GDM1 (cell line): ENCODE results near the gene GPRIN2.
"Not testable (repeated sequence)": the region's sequence is repeated elsewhere in the genome, so short reads cannot be mapped to it uniquely, and the experiment has no call there.

Experiments
- DNase-seq: peaks from one replicate; lab custom pipeline; 2025; lab: John Stamatoyannopoulos, UW

GPRIN2 gene

DNA sequence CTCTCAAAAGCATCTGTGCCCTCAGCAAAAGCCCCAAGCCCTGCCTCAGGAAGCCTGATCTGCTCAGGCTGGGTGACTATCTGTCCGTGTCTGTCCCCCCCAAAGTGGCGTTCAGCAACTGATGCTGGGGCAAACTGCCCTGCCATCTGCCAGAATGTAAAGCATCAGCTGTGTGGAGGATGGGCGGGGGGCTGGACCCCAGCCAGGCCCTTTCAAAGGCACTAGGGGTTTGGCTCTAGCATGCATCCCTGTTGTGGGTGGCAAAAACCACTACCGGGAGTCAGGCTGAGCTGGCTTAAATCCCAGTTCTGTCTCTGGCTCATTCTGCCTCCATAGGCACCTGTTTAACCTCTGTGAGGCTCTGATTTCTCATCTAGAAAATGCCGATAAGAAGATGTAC, 35.5 kb downstream of the GPRIN2 start:
- DNase-seq: no peak

DNA sequence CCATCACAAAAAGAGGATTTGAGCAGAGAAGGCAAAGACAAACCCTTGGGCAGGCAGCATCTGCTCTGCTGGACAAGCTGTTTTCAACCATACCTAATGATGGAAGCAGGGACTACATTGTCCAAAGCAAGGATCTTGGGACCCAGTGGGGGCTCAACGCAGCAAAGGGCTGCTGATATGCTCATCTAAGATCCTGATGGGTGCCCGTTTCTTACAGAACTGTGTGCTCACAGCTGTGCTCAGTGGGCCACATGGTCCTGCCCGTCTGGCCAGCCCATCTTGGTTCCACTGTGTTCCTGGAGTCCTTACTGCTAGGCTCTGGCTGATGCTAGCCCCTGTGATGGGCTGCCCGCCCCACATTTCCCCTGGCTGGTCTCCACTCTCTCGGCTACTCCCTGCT, 36.1 kb downstream of the GPRIN2 start:
- DNase-seq: no peak

DNA sequence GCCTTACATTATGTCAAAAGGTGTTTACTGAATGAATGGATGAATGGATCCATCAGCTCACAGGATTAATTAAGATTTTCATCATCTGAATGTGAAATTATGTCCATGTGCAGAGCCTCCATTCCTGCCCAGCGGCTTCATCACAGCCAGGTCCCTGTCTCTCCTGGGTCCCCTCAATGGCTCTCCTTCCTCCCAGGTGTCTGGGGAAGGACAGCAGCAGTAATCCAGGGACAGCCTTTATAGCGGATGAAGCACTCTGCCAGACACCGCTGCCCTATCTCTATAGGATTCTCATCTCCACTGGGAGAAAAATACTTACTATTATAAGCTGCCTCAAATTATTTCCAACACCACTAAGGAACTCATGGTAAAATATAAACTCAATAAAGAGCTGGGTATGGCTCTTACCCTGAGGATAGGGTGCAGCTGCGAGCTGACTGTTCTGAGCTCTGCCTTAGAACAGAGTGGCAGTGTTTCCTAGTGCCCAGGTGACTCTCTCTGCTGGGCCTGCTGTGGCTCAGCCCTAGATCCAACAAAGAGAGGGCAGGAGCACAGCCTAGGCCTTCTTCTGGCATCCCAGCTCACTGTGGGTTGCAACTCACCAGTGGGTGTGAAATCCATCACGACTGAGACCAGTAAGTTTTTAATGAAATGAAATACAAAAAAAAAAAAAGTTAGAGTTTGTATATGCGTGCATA, 38.3 kb downstream of the GPRIN2 start:
- no peak for DNase-seq

DNA sequence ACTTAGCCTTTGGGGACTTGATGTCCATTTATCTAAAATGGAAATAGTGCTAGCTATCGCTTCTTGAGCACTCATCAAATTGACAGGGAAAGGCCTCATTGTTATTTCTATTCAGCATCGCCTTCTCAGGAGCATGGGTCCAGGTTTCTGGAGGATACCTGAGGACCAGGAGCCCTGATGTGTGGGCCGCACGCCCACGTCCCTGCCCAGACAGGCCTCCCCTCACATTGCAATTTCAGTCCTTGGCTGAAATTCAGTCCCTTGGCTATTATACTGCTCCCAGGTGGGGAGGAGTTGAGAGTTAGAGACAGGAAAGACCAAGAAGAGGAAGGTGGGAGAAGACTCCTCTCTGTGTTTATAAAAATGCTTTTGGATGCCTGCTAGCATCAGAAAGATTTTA, 38.9 kb downstream of the GPRIN2 start:
- DNase-seq: no peak

DNA sequence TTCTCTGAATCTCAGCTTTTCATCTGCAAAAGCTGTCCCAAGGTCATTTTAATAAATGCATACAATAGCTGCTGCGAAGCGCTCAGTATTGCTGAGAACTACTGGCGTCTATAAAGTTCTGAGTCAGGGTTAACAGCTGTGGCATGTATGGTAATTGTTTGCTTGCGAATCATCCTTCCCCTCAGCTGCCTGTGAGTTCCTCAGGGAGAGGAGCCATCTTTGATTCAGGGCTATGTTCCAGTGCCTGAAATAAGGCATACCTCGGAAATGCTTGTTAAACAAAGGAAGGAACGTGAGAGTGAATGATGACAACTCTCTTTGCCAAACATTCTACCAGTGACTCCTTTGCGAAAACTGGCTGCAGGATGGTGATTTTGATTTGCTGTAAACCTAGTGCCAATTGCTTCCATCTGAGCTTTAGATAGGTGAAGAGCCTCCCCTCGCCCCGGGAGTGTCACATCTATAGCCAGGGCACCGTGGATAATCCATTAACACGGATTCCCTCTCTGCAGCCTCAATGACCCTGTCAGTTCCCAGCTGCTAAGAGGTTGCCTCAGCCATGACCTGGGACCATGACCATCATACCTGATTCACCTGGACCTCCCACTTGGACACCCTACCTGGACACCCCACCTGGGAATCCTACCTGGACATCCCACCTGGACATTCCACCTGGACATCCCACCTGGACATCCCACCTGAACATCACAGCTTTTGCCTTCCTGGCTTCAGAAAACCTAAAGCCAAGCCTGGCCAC, 39.6 kb downstream of the GPRIN2 start:
- no peak for DNase-seq

DNA sequence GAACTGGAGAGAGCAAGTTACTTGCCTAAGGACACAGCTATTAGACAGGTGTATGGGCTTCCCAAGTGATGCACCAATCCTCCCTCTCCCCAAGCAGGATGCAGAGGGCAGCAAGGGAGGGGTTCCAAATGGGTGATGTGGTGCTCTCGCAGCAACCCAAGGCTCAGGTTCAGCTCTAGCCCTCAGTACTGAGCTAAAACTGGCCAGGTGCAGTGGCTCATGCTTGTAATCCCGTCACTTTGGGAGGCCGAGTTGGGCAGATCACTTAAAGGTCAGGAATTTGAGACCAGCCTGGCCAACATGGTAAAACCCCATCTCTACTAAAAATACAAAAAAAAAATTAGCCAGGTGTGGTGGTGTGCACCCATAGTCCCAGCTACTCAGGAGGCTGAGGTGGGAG, 40.7 kb downstream of the GPRIN2 start:
- DNase-seq: no peak

DNA sequence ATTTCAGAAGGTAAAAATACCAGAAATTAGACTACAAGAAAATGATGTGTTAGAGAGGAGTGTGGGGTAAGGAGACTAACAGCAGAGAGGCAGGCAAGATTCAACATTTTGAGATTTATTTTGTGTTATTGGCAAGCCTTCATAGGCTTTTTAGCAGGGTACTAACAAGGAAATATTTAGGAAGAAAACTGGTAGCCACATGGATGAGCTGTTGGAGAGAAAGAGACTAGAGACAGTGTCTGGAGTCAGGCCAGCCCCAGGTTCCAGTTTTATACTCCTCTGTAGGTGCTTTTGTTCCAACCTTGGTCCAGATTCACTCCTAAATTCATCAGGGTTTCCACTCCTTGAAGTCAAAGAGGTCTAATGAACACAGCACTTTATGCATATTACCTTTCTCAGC, 41.1 kb downstream of the GPRIN2 start:
- no peak for DNase-seq

DNA sequence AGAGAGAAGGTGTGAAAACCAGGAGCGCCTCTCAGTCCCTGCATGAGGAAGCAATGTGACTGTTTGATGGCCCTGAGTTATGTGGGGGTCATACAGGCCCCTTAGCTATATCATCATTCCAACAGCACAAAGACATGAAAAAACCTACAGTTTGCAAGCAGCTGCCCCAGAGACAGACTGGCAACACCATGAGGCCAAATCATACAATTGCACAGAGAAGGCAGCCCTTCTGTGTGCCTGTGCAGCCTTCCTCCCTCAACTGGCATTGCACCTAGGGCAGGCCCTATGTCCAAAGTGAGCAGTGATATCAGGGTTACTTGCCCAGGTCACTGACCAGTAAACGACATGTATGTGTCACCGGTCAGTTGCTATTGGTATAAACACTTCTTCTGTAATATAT, 41.6 kb downstream of the GPRIN2 start:
- no peak for DNase-seq

DNA sequence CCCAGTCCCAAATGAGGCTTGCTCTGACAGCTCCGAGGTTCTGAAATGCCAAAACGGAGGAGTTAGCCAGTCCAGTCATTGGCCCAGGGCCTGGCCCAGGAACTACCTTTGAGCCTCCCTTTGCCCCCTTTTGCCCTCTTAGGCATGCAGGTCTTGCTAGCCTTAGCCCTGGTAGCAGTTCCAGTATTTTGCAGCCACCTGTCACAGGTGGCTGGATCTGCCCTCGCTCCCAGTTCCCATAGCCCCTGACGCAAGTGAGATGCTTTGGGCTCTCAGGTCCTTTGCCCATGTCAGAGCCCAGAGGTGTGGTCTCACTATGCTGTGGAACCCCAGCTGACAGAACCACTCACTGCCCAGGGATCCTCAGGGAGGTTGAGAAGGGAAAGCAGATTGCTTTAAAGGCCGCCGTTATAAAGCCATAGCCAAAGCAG, 42.0 kb downstream of the GPRIN2 start:
- no peak for DNase-seq

DNA sequence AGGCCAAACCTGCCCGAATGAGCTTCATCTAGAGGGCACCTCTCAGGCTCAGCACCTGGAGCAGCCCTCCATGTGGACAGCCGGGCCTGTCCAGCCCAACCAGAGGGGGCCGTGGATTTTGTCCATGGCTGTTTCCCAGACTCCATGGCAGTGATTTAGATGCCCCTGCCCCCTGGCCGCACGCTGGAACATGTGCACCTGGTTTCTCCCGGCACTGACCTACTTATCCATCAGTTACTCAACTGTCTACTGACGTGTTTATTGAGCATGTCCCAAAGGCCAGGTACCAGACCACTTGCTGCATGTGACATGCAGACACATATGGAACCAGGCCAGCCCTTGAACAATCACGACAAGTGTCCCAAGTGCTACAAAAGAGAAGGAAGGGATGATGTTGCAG, 43.1 kb downstream of the GPRIN2 start:
- not testable (repeated sequence) for DNase-seq

DNA sequence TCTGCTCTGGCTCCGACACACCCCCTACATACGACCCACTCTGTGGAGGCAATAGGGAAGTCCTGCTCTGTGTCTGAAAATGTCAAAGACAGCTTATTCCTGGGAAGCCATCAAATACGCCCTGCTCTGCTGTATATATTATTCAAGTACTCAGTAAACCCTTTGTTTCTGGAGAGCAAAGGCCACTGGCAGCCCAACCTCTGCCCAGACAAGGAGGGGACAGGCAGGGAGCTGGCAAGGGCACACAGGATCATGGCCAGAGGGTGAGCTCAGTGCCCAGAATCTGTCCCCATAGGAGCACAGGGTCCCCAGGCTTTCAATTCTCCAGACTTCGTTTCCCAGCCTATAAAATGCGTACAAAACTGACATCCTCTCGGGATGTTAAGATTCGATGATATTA, 43.7 kb downstream of the GPRIN2 start:
- not testable (repeated sequence) for DNase-seq

DNA sequence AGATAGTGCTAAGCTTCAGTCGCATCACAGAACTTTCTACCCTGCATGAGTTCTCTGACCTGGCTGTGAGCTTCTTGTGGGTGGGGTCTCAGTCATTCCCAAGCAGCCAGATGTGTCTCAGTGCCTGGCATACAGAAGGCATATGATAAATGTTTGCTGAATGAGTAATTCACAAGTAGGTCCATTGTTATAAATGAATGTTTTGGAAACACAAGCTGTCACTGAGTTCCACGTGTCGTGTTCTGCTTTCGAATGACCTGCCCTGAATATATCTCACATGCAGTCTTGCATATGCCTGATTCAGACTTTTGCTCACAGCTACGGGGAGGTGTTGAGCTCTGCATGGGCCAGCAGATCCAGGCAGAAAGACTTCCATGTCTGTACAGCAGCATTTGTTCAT, 44.5 kb downstream of the GPRIN2 start:
- DNase-seq: not testable (repeated sequence)
